Measurements from ENCODE around the gene ZZZ3.
A peak's percentile ranks its signal among the peaks of the same experiment; 100 is the strongest.

Gene ZZZ3

GRCh38 chr1:77673716-77674355, 8.6 kb downstream of the ZZZ3 start:
- Histone ChIP-seq H3K4me1 (ENCODE audit: low read length) (peaks cover 34% of the 10 kb centered on the region), H3K9ac (ENCODE audit: low read length) (no peak overlapping the region), H2AFZ (ENCODE audit: low read depth, low read length) (no peak overlapping the region), H3K79me2 (ENCODE audit: low read length) (peaks cover 96% of the 10 kb centered on the region), H3K27me3 (ENCODE audit: low read depth, low read length) (no peaks in the 10 kb centered on the region), H4K20me1 (ENCODE audit: insufficient read depth, low read length) (peaks cover 27% of the 10 kb centered on the region), H3K27ac (ENCODE audit: low read length) (no peak overlapping the region), H3K4me2 (ENCODE audit: low read length) (no peak overlapping the region), H3K9me3 (ENCODE audit: insufficient read depth, low read length) (no peaks in the 10 kb centered on the region), H3K36me3 (replicated peaks; ENCODE audit: low read depth, low read length) (peaks cover 4% of the 10 kb centered on the region), H3K4me3 (ENCODE audit: low read length) (no peak overlapping the region)
- TF ChIP-seq EZH2phosphoT487 (IDR thresholded peaks at IDR 0.05; ENCODE audit: low read depth) (no peak), CTCF (IDR thresholded peaks at IDR 0.05; ENCODE audit: low read depth, low read length) (no peak)

GRCh38 chr1:77673030-77673429, 9.4 kb downstream of the ZZZ3 start:
- peaks cover 23% of the 10 kb centered on the region for H4K20me1 ChIP-seq (ENCODE audit: insufficient read depth, low read length)
- no peak overlapping the region for H2AFZ ChIP-seq (ENCODE audit: low read depth, low read length)
- peaks cover 96% of the 10 kb centered on the region for H3K79me2 ChIP-seq (ENCODE audit: low read length)
- no peak overlapping the region for H3K27ac ChIP-seq (ENCODE audit: low read length)
- no peak overlapping the region for H3K9ac ChIP-seq (ENCODE audit: low read length)
- H3K4me1 ChIP-seq (ENCODE audit: low read length) = peaks cover 33% of the 10 kb centered on the region
- peaks cover 4% of the 10 kb centered on the region for H3K36me3 ChIP-seq (replicated peaks; ENCODE audit: low read depth, low read length)
- peak overlapping the region; percentile 55; the same call in 1 of the 2 replicates for H3K4me3 ChIP-seq (ENCODE audit: low read length)
- no peak for TF ChIP-seq EZH2phosphoT487 (IDR thresholded peaks at IDR 0.05; ENCODE audit: low read depth)
- no peak for TF ChIP-seq CTCF (IDR thresholded peaks at IDR 0.05; ENCODE audit: low read depth, low read length)
- H3K9me3 ChIP-seq (ENCODE audit: insufficient read depth, low read length) = no peaks in the 10 kb centered on the region
- H3K4me2 ChIP-seq (ENCODE audit: low read length) = peak overlapping the region; percentile 77
- H3K27me3 ChIP-seq (ENCODE audit: low read depth, low read length) = no peaks in the 10 kb centered on the region

GRCh38 chr1:77672374-77672773, 10.1 kb downstream of the ZZZ3 start:
- peaks cover 19% of the 10 kb centered on the region for H4K20me1 ChIP-seq (ENCODE audit: insufficient read depth, low read length)

GRCh38 chr1:77671836-77672235, 10.6 kb downstream of the ZZZ3 start:
- H3K79me2 ChIP-seq (ENCODE audit: low read length) = peaks cover 94% of the 10 kb centered on the region
- no peak overlapping the region for H2AFZ ChIP-seq (ENCODE audit: low read depth, low read length)
- H3K9me3 ChIP-seq (ENCODE audit: insufficient read depth, low read length) = no peaks in the 10 kb centered on the region
- no peak overlapping the region for H3K27ac ChIP-seq (ENCODE audit: low read length)
- peak overlapping the region; percentile 55 for H3K4me3 ChIP-seq (ENCODE audit: low read length)
- peaks cover 18% of the 10 kb centered on the region for H4K20me1 ChIP-seq (ENCODE audit: insufficient read depth, low read length)
- no peak for TF ChIP-seq CTCF (IDR thresholded peaks at IDR 0.05; ENCODE audit: low read depth, low read length)
- TF ChIP-seq EZH2phosphoT487 (IDR thresholded peaks at IDR 0.05; ENCODE audit: low read depth) = no peak
- H3K9ac ChIP-seq (ENCODE audit: low read length) = 0 out of 2 replicates have a peak overlapping the region, but pooled peaks have one; percentile 15
- H3K36me3 ChIP-seq (replicated peaks; ENCODE audit: low read depth, low read length) = peaks cover 4% of the 10 kb centered on the region
- H3K4me2 ChIP-seq (ENCODE audit: low read length) = peak overlapping the region; percentile 77
- H3K4me1 ChIP-seq (ENCODE audit: low read length) = peaks cover 36% of the 10 kb centered on the region
- H3K27me3 ChIP-seq (ENCODE audit: low read depth, low read length) = no peaks in the 10 kb centered on the region

More at GRCh38 chr1:77672374-77672773, 10.1 kb downstream of the ZZZ3 start:
- Histone ChIP-seq H3K4me2 (ENCODE audit: low read length) (peak overlapping the region; percentile 77), H3K27me3 (ENCODE audit: low read depth, low read length) (no peaks in the 10 kb centered on the region), H3K36me3 (replicated peaks; ENCODE audit: low read depth, low read length) (peaks cover 4% of the 10 kb centered on the region), H3K9ac (ENCODE audit: low read length) (0 out of 2 replicates have a peak overlapping the region, but pooled peaks have one; percentile 15), H3K4me1 (ENCODE audit: low read length) (peaks cover 36% of the 10 kb centered on the region), H3K4me3 (ENCODE audit: low read length) (peak overlapping the region; percentile 55), H3K27ac (ENCODE audit: low read length) (no peak overlapping the region), H3K79me2 (ENCODE audit: low read length) (peaks cover 94% of the 10 kb centered on the region), H3K9me3 (ENCODE audit: insufficient read depth, low read length) (no peaks in the 10 kb centered on the region), H2AFZ (ENCODE audit: low read depth, low read length) (no peak overlapping the region)
- TF ChIP-seq EZH2phosphoT487 (IDR thresholded peaks at IDR 0.05; ENCODE audit: low read depth) (no peak), CTCF (IDR thresholded peaks at IDR 0.05; ENCODE audit: low read depth, low read length) (no peak)
